ENCODE results near the gene ZNF728.
"Not testable (repeated sequence)": the region's sequence is repeated elsewhere in the genome, so short reads cannot be mapped to it uniquely, and the experiment has no call there.

Gene ZNF728

DNA sequence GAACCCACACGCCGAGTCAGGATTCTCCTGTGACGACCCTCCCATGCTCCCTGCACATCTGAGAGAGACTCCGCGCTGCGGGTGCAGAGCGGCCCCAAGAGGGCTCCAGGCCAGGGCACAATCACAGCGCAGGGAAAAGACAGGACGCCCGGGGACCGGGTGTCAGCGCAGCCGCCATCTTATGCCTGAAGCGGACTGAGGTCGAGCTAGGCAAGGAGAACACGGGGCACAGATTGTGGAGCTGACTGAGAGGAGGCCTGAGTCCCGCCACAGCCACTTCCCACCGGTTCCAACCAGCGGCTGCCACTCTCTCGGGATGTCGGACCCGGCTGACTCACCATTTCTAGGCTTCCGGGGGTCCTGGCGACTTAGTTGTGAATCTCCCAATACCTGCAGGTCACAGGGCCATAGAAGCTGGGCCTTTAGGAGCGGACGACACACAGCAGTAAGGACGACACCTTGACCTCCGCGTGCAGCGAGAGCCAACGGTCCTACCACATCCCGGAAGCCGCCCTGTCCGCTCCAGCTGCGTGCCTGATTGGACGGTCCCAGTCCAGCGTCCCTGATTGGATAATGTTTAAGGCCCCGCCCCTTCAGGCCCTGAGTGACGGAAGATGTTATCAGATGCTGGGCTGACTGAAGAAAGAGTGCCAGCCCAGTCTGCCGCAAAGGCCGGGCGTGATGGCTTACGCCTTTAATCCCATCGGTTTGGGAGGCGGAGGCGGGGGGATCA is at the start of gene ZNF728:
TSS of gene ZNF728 (minus strand) at position 487 of the 733 bp plus-strand sequence. CDS start at position 341, 146 bp downstream.
- no peak for DNase-seq (ENCODE audit: low read depth)
- no peak within 1 kb of the TSS for H3K4me3 ChIP-seq (ENCODE audit: low read depth, low read length)

DNA sequence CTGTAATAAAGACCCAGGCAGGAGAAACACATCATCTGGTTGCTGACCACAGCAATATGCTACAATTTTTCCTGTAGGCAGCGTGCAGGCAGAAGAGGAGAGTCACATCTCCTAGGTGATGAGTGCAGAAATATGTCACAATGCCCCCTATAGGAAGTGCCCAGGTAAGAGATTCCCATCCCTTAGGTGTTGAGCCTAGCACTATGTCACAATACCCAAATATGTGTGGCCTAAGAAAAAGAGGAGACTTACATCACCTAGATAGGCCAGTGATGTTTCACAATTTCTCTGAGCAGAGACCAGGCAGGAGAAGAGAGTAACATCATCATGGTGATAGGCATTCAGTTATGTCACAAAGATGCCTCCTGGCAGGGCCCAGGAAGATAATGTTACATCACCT is 49.4 kb upstream of the ZNF728 start:
- no peak for DNase-seq (ENCODE audit: low read depth)

DNA sequence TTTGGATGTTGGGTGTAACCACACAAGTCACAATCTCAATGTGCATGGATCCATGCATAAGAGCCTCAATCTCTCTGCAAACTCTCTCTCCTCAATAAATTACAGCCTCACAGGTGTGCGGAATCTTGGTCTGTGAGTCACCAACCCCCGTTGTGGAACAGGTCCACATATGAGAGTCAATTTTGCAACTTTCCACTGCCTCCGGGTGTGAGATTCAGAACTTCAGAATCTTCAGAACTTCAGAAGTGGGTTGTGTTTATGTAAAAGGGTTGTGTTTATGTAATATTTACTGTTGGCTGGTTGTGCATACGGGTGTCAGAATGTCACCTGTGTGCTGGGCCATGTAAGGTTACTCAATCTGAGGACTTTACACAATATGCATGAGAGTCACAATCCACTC is 46.3 kb upstream of the ZNF728 start:
- DNase-seq (ENCODE audit: low read depth), result no peak
- no peak overlapping the region for H3K4me3 ChIP-seq (ENCODE audit: low read depth, low read length)

More for the DNA sequence above, 49.4 kb upstream of the ZNF728 start:
- H3K4me3 ChIP-seq (ENCODE audit: low read depth, low read length), result no peak overlapping the region

DNA sequence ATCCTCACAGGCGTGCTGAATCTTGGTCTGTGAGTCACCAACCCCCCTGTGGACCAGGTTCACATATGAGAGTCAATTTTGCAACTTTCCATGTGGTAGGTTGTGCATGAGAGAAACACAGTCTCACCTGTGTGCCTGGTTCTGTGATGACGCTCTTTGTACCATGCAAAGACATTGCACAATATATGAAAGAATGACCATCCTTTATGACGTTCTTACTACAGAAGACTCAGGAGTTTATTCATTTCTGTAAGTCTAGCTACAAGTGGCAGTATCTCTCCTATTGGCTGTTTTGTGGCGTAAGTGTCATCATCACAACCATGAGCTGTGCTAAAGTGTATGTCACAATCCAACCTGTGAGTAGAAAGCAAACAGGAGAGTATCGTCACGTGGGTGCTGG is 43.8 kb upstream of the ZNF728 start:
- H3K4me3 ChIP-seq (ENCODE audit: low read depth, low read length), result no peak overlapping the region
- no peak for DNase-seq (ENCODE audit: low read depth)

DNA sequence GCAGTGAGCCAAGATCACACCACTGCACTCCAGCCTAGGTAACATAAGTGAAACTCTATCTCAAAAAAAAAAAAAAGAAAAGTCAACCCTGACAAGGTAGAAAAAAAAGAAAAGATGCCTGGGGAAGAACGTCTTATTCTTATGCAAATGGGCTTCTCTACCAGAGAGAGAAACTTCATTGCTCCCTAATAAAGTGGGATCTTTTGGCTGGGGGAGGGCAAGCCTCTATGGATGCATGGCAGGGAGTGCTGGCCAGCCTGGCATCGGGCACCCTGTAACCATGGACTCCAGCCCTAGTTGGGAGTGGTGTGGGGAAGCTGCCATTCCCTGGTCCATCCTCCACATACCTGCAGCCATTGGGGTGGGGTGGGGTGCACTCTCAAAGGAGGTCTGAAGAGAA is 30.7 kb upstream of the ZNF728 start:
- no peak overlapping the region for H3K4me3 ChIP-seq (ENCODE audit: low read depth, low read length)
- no peak for DNase-seq (ENCODE audit: low read depth)

DNA sequence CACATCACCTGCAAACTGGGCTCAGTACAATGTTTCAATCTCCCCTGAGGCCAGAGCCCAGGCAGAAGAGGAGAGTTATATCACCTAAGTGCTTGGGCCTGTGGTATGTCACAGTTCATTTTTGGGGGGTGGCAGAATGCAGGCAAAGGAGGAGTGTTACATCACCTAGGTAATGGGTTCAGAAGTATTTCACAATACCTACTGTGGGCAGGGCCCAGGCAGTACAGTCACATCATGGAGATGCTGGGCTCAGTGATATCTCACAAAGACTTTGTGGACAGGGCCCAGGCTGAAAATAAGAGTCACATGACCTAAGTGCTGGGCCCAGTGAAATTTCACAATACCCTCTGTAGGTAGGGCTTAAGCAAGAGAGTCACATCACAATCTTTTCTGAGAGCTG is 12.7 kb upstream of the ZNF728 start:
- H3K4me3 ChIP-seq (ENCODE audit: low read depth, low read length), result no peak overlapping the region

DNA sequence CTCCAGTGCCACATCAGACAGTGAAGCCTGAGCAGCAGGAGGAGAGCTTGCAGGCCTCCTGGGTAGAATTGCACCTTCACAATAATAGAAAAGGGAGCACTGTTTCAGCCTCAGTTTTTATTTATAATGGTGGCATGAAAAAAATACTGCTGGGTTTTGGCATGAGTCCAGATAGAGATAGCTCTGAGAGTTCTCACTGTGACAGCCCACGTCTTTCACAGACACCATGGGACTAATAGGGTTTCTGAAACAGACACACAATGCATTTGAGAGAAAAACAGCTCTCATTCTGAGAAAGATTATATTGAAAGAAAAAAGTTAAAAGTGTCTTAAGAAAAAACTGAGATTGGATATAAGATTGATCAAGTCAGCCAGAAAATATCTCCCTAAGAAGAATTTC is 8.0 kb downstream of the ZNF728 start:
- not testable (repeated sequence) for DNase-seq (ENCODE audit: low read depth); H3K4me3 ChIP-seq (ENCODE audit: low read depth, low read length)

More for the DNA sequence above, 12.7 kb upstream of the ZNF728 start:
- DNase-seq (ENCODE audit: low read depth), result no peak

DNA sequence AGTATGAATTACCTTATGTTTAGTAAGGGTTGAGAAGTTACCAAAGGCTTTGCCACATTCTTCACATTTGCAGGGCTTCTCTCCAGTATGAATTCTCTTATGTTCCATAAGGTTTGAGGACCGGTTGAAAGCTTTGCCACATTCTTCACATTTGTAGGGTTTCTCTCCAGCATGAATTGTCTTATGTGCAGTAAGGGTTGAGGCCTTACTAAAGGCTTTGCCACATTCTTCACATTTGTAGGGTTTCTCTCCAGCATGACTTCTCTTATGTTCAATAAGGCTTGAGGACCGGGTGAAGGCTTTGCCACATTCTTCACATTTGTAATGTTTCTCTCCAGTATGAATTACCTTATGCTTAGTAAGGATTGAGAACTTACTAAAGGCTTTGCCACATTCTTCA is 26.7 kb downstream of the ZNF728 start:
- no peak for DNase-seq (ENCODE audit: low read depth)
- H3K4me3 ChIP-seq (ENCODE audit: low read depth, low read length), result no peak overlapping the region

DNA sequence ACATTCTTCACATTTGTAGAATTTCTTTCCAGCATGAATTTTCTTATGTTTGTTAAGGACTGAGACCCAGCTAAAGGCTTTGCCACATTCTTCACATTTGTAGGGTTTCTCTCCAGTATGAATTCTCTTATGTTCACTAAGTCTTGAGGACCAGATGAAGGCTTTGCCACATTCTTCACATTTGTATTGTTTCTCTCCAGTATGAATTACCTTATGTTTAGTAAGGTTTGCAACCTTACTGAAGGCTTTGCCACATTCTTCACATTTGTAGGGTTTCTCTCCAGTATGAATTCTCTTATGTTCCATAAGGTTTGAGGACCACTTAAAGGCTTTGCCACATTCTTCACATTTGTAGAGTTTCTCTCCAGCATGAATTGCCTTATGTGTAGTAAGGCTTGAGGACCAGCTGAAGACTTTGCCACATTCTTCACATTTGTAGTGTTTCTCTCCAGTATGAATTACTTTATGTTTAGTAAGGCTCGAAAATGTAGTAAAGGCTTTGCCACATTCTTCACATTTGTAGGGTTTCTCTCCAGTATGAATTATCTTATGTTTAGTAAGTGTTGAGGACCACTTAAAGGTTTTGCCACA is 27.3 kb downstream of the ZNF728 start:
- DNase-seq (ENCODE audit: low read depth); H3K4me3 ChIP-seq (ENCODE audit: low read depth, low read length): not testable (repeated sequence)

DNA sequence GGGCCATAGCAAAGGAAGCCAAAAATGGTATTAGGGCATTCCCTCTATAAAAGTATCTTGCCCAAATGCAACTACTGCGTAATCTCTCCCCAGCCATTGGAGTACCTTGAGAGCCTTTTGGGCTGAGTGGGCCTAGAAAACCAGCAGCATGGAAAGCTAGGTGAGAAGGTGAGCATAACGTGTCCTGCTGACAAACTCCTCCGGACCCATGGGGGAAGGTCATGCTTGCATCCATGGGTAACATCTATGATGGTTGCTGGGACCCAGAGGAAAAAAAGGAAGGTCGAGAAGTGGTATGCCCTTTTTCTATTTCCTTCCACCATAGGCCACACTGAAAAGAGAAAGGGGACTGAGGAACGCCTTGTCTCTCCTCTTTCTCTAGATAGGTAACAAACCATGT is 57.4 kb downstream of the ZNF728 start:
- peak; percentile 3 for DNase-seq (ENCODE audit: low read depth)
- no peak overlapping the region for H3K4me3 ChIP-seq (ENCODE audit: low read depth, low read length)

DNA sequence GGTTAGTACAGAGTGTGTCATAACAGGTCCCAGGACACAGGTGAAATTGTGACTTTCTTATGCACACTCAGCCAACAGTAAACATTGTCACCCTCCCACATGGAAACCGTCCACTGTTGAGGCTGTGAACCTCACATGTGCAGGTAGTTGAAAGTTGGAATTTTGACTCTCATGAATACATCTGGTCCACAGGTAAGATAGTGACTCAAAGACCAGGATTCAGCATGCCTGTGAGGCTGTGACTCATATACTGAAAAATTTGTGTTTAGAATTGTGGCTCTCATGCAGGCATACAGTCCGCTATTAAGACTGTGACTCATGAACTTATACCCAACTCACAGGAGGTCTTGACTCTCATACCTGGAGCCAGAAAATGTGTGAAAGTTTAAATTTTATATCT is 67.8 kb downstream of the ZNF728 start:
- DNase-seq (ENCODE audit: low read depth), result no peak
- H3K4me3 ChIP-seq (ENCODE audit: low read depth, low read length), result no peak overlapping the region

DNA sequence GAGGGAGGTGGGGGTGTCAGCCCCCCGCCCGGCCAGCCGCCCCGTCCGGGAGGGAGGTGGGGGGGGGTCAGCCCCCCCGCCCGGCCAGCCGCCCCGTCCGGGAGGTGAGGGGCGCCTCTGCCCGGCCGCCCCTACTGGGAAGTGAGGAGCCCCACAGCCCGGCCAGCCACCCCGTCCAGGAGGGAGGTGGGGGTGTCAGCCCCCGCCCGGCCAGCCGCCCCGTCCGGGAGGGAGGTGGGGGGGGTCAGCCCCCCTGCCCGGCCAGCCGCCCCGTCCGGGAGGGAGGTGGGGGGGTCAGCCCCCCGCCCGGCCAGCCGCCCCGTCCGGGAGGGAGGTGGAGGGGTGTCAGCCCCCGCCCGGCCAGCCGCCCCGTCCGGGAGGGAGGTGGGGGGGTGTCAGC is 75.4 kb downstream of the ZNF728 start:
- not testable (repeated sequence) for H3K4me3 ChIP-seq (ENCODE audit: low read depth, low read length); DNase-seq (ENCODE audit: low read depth)

DNA sequence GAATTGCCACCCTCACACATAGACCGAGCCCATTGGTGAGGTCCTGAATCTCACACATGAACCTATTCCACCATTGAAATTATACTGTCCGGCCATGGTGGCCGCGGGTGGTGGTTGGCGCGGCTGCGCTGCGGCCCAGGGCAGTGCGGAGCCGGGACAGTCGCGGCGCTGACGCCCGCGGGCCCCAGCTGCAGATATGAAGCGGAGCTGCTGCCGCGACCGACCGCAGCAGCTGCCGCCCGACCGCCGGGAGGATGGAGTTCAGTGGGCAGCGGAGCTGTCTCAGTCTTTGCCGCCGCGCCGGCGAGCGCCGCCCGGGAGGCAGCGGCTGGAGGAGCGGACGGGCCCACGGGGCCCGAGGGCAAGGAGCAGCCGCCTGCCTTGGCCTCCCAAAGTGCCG is 77.8 kb downstream of the ZNF728 start:
- DNase-seq (ENCODE audit: low read depth), result not testable (repeated sequence)

More for the DNA sequence above, 77.8 kb downstream of the ZNF728 start:
- H3K4me3 ChIP-seq (ENCODE audit: low read depth, low read length), result not testable (repeated sequence)
